GM19452 (cell line): ENCODE data around the gene GET4.
"Not testable (repeated sequence)": the region's sequence is repeated elsewhere in the genome, so short reads cannot be mapped to it uniquely, and the experiment has no call there.

ENCODE experiments used
- ATAC-seq: cut with Tn5 transposase; IDR thresholded peaks from one replicate; pipeline ENCODE4 v1.9.1; 2021; ENCODE audit not compliant: unreplicated experiment

The GET4 gene

DNA sequence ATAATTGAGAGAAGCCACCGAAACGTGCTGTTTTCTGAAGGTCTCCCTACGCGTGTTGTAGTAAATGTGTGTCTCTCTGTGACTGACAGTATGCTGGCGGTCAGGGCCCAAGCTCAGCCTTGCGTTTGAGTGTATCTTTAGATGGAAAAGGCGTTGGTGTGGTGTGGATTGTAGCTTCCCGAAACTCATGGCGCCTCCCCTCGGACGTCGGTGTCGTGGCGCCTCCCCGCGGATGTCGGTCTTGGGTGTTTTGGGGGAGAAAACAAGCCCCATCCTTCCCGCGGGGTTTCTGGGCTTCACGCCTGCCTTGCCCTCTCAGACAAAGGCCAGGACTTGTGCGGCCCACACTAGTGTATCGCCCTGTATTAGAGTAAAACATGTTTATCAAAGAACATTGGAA, 31.3 kb upstream of the GET4 start:
- no peak for ATAC-seq

DNA sequence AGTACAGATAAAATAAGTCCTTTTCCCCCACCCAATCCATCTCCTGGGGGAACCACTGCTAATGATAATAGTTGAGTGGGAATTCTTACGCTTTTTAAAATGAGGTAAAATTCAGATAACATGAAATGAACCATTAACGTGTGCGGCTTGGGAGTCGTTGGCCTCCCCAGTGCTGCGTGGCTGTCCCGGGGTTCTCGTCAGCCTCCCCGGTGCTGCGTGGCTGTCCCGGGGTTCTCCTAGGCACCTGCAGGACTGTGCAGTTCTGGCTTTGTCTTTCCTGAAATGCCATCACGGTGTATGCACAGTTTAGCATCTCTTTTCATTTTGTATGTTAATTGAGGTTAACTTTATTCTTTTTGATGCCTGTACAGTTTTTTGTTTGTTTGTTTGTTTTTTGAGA, 30.6 kb upstream of the GET4 start:
- ATAC-seq: no peak

DNA sequence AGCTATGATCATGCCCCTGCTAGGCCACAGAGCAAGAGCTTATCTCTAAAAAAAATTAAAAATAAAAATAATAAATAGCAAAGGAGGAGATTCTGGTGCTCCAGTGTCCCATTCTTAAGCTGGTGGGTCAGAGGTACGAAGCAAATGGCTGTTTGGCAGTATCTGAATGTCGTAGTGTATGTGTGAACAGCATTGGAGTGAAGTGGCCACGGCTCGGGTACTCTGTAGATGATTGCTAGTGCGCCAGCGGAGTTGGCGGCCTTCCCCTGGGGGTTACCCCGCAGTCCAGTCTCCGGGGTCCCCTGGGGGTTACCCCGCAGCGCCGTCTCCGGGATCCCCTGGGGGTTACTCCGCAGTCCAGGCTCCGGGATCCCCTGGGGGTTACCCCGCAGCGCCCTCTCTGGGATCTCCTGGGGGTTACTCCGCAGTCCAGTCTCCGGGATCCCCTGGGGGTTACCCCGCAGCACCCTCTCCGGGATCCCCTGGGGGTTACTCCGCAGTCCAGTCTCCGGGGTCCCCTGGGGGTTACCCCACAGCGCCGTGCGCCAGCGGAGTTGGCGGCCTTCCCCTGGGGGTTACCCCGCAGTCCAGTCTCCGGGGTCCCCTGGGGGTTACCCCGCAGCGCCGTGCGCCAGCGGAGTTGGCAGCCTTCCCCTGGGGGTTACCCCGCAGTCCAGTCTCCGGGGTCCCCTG, 29.2 kb upstream of the GET4 start:
- not testable (repeated sequence) for ATAC-seq

DNA sequence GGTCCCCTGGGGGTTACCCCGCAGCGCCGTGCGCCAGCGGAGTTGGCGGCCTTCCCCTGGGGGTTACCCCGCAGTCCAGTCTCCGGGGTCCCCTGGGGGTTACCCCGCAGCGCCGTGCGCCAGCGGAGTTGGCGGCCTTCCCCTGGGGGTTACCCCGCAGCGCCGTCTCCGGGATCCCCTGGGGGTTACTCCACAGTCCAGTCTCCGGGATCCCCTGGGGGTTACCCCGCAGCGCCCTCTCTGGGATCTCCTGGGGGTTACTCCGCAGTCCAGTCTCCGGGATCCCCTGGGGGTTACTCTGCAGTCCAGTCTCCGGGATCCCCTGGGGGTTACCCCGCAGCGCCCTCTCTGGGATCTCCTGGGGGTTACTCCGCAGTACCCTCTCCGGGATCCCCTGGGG, 28.6 kb upstream of the GET4 start:
- ATAC-seq: not testable (repeated sequence)

DNA sequence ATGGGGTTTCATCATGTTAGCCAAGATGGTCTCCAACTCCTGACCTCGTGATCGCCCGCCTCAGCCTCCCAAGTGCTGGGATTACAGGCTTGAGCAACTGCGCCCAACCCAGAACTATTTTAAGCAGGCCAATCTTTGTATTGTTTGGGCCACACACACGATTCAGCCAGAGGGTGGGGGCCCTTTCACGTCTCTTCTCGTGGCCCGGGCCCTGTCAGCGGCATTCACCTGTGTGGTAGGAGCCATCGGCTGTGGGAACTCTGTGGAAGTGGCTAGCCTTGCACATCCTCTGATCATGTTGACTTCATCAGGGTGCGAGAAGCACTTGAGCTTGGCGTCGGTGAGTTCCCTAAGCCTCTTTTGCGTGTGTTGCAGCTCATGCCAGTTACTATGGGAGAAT, 27.2 kb upstream of the GET4 start:
- no peak for ATAC-seq

DNA sequence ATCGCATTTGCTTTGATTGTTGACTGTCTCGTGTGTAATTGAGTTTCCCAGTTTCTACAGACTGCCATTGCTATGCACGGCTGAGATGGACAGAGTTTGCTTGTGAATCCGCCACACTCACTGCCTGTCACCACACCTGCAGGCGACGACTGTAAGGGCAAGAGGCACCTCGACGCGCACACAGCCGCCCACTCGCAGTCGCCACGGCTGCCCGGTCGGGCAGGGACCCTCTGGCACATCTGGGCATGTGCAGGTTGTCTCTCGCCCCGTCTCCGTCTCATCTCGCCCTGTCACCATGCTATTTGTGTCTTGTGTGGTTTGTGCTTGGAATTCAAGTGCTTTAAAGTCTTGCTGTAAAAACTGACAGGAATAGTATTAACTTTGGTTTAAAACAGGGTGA, 26.6 kb upstream of the GET4 start:
- no peak for ATAC-seq

DNA sequence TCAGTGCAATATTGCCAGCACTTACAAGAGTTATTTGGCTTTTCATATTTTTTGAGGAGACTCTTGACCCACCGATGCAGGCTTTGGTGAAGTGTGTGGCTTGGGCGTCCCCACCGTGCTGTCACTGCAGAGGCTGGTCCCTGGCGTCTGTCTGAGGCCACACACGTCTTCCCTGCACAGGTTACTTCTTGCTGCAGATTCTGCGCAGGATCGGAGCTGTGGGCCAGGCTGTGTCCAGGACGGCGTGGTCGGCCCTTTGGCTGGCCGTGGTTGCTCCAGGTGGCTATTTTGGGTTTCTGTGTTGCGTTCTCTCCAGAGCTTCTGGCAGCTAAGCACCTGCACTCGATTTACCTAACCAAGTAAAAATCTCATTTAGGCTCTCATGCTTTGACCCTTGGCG, 25.1 kb upstream of the GET4 start:
- ATAC-seq: no peak

DNA sequence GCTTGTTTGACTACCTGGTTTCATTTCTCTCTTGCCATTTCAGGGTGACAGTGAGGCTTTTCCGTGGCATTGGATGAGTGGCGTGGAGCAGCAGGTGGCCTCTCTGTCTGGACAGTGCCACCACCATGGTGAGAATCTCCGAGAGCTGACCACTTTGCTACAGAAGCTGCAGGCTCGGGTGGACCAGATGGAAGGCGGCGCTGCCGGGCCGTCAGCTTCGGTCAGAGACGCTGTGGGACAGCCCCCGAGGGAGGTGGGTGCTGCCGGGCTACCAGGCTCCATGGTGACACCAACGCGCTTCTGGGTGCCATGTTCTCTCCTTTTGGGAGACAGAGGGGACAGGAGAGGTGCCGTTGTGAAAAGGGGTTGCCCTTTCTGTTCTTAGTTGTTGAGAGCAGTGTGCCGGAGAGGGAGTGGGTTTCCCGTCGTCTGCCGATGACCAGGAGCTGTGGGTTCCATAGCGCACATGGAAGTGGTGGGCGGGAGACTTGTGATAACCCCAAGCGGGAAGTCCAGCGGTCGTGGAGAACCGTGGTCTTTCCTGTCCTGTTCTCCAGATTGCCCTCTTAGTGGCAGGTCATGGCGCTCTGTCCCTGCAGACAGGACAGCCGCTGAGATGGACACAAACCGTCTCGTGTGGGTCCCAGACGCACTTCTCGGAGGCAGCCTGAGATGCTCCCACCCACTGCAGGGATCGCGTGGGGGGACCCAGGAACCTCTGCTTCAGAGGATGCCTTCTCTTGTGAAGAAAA, 22.8 kb upstream of the GET4 start:
- no peak for ATAC-seq

DNA sequence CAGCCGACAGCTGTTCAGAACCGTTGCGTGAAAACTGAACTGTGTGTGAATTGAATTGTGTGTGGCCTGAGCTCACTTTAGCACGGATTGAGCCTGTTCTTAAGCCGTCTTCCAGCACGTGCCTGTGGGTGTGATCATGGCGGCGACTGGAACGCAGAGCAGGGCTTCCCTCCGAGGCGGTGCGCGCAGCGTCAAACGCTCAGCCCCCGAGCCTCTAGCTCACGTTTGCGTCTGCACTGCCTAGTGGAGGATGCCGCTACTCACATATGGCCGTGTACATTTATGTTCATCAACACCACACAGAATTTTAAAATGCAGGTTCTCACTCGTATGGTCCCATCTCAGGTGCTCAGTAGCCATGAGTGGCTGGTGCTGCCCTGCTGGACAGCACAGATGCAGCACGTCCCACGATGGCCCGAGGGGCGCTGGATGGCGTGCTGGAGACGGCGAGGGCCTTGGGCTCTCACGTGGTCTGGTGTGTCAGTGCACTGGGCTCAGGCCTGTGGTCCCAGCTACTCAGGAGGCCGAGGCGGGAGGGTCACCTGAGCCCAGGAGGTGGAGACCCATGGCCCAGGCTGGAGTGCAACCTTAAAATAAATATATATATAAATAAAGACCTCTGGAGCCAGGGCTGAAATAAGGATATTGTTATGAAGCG, 22.1 kb upstream of the GET4 start:
- ATAC-seq: no peak

DNA sequence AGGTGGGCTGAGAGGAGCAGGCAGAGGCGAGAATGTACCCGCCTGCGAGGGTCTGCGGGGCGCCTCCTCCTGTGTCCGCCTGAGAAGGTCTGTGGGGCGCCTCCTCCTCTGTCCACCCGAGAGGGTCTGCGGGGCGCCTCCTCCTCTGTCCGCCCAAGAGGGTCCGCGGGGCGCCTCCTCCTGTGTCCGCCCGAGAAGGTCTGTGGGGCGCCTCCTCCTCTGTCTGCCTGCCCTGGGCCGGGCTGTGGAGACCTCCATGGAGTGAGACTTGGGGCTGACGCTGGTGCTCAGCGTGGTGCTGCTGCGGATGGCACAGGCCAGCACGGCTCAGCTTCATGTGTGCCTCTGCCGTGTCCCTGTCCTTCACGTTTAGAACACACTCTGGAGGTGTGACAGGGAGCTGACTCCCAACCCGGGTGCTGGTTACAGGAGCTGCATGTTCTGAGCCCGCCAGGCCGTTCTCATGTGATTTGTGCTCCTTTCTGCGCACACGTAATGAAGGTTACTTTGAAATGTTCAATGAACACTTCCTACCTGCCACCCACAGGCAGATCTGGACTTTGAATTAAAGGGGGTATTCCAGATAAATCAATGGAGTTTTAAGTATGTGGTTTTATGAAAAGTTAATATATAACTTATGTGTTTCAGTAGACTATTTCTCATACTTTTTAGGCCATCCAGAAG, 20.5 kb upstream of the GET4 start:
- no peak for ATAC-seq

DNA sequence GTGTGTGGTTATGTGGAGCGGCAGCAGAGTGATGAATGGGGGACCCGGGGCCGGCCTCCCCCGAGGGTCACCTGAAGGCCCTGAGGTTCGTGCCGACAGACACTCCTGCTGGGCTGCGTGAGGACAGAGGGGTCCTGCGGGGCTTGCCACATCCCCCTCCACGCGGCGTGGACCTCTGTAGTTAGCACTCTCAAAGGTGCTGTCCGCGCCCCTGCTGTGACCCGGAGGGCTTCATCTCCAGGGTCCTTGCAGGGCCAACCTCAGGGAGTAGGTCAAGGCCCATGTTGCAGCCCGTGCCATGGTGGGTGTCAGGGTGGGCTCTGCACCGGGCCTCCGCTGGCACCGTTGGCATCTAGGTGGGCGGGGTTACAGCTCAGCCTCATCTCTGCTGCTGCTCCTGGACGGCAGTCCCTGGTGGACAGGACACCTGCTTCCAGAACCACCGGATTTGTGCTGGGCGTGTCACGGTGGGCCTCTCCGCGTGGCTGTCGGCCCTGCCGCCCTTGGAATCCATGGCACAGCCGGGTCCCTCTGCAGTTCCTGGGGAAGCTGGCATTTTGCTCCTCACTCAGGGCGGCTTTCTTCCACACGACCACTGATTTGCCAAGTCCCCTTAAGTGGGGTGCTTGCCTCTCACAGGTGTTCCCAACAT, 19.8 kb upstream of the GET4 start:
- ATAC-seq: no peak

DNA sequence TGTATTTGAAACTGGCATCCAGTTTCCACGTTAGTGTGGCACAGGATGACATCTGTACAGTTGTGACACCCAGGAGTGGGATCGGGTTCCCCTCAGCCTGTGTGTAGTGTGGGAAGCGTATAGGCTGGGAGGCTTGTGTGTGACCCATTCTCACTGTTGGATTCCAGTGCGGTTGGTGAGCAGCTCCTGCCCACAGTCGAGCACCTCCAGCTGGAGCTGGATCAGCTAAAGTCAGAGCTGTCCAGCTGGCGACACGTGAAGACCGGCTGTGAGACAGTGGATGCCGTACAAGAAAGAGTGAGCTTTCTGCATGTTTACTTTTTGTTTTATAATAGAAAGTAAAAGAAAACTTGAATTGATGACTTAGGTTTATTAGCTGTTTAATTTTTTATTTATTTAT, 18.7 kb upstream of the GET4 start:
- no peak for ATAC-seq

DNA sequence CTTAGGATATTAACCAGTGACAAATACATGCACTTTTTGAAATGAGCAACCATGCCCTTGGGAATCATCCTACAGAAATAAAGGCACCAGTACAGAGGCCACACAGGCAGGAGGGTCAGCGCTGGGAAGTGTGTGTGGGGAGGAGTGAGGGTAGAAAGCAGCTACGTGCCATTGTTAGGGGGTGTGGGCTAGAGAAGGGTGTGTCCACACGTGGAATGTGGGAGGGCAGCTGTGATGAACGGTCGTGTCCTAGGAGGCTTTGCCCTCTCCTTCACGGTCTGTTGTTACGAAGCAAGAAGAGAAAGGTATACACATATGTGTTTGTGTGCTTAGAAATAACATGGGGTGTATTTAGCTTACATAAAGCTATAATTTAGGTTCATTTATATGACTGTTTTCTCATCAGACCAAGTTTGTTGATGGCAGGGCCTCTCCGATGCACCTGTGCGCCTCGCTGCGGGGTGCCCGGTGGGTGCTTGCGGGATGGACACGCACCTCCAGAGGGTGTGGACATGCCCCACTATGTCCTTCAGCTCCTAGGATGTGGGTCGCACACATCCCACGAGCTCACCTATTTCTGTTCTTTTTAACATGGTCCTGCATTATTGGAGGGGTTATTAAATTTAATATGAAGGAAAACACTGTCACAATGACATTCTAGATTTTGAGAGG, 16.9 kb upstream of the GET4 start:
- no peak for ATAC-seq

DNA sequence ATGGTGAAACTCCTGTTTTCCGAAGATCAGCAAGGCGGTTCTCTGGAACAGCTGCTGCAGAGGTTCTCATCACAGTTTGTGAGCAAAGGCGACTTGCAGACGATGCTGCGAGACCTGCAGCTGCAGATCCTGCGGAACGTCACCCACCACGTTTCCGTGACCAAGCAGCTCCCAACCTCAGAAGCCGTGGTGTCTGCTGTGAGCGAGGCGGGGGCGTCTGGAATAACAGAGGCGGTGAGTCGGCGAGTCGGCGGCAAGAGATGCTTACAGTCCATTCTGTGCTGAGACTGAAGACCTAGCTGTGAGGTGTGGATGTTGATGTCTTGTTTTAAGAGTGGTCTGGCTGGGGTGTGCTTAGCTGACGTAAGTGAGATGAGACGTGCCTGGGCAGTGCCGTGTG, 16.2 kb upstream of the GET4 start:
- ATAC-seq: no peak

DNA sequence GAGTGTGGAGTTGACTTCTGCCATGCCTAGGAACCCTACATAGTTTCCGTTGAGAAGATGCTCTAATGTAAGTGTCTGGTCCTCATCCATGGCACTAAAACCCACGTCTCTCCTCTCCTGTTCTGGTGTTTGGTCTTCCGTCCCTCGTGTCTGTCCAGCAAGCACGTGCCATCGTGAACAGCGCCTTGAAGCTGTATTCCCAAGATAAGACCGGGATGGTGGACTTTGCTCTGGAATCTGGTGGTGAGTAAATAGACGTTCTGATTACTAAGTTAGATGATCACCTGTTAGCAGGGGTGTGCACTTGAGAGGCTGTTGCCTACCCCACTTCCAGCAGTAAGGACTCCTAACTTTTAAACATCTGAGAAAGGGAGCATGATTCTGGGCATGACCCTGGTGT, 15.1 kb upstream of the GET4 start:
- no peak for ATAC-seq

DNA sequence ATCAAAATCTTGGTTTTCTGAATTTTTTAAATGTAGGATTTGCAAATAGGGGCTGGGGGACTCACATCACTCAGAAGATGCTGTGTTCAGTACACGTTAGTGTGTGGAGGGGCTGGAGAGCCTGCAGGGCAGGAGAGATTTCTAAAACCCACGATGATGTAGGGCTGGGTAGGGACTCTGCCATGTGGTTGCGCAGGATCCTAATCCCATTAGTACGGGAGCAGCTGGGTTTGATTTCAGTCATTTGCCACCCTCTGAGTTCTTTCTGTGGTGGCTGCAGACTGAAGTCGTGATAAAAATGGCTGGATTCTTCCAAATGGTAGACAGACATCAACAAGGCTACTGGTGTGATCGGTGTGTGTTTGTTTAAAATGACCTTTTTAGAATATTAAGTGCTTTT, 14.2 kb upstream of the GET4 start:
- ATAC-seq: no peak

DNA sequence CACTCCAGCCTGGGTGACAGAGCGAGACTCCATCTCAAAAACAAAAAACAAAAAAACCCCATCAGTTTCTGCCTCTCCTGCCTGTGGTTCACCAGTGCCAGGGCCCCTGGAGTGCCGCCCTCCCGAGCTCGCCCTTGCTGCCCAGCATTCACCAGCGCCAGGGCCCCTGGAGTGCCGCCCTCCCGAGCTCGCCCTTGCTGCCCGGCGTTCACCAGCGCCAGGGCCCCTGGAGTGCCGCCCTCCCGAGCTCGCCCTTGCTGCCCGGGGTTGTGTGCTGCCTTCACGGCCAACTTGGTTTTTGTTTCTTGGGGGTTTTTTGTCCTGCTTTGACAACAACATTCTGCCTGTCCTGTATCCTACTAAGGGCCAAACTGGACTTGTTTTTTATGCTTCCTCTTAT, 13.2 kb upstream of the GET4 start:
- no peak for ATAC-seq

DNA sequence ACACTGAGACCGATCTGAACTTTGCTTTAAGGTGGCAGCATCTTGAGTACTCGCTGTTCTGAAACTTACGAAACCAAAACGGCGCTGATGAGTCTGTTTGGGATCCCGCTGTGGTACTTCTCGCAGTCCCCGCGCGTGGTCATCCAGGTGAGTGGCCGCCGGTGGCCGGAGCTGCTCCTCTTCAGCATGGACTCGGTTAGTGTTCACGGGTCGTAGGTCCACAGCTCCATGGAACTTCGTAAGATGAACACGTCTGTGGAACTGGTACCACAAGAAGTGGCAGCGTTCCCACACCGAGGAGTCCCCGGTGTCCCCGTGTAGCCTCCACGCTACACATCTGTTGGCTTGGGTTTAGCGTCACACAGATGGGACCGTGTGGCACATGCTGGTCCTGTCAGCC, 10.4 kb upstream of the GET4 start:
- ATAC-seq: no peak

DNA sequence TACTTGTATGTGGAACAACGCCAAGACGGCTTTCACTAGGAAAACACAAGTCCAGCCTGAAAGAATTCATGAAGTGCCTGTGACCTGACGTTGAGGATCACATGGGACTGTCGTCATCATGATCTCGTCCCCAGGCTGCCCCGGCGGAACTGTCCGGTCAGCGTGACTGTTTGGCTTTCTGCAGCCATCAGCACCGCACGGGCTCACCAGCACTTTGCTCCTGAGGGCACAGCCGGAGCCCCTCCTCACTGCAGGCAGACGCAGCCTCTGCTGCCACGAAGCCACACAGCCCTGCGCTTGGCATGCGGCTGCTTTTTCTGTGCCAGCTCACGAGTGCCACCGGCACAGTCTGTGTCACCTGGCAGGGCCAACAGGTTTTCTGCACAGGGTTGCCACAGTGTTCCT, 9.4 kb upstream of the GET4 start:
- no peak for ATAC-seq

DNA sequence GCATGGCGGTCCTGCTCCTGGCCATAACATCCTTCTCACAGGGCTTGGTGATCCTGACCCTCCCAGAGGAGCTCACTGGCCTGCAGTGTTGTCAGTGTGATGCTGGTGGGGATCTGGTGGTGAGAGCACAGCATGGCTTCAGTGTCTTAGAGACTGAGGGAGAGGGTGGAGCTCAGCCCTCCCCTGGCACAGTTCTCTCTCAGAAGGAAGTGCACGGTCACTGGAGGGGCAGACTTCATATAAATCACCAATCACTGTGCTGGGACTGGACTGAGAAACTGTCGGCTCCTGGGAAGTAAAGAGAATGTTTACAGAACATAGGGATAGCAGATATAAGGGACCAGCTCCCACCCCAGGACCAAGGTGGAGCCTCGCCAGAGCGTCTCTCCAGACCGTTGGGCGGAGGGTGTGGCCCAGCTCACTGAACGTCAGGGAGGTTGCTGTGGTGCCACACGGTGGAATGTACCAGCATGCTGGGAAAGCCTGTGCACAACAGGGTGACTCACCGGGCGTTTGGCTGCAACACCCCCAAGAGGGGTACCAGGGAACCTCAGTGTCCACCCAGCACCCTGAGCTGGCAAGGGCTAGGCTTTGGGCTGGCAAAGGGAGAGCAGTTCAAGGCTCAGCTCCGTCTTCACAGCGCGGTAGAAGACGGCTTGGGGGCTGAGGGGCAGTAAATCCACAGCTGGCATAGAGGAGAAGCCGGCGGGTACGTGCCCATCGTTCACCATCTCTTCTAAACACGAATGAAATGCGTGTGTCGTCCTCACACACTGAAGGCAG, 8.8 kb upstream of the GET4 start:
- no peak for ATAC-seq
